Effector memory CD4-positive, alpha-beta T cell (primary cell): ENCODE results near the gene KCNA1.

Source experiments
- DNase-seq, 3 donors: peaks; one replicate each; pipeline ENCODE4 v3.0.0-alpha.2; 2020
- H3K27ac ChIP-seq: 2 replicates; pipeline ENCODE4 v1.7.0; 2013; ENCODE audit warnings: mild to moderate bottlenecking, low read length, moderate library complexity; ENCODE audit not compliant: insufficient read depth, poor library complexity, severe bottlenecking
- H3K27me3 ChIP-seq: replicated peaks from 2 replicates; pipeline ENCODE4 v1.7.0; 2013; ENCODE audit warnings: mild to moderate bottlenecking, low read length; ENCODE audit not compliant: insufficient read depth, control insufficient read depth, poor library complexity, severe bottlenecking
- H3K36me3 ChIP-seq: 2 replicates; pipeline ENCODE4 v1.7.0; 2013; ENCODE audit warnings: mild to moderate bottlenecking, low read length, moderate library complexity; ENCODE audit not compliant: control insufficient read depth, insufficient read depth
- H3K4me1 ChIP-seq: 2 replicates; pipeline ENCODE4 v1.7.0; 2013; ENCODE audit warnings: low read length, mild to moderate bottlenecking; ENCODE audit not compliant: control insufficient read depth, insufficient read depth, poor library complexity, severe bottlenecking
- H3K4me3 ChIP-seq: 2 replicates; pipeline ENCODE4 v1.7.0; 2013; ENCODE audit warnings: low read length, low read depth, mild to moderate bottlenecking; ENCODE audit not compliant: insufficient read depth, poor library complexity, severe bottlenecking
- H3K9me3 ChIP-seq: 2 replicates; pipeline ENCODE4 v1.7.0; 2013; ENCODE audit warnings: mild to moderate bottlenecking, low read length, moderate library complexity; ENCODE audit not compliant: control insufficient read depth

The KCNA1 gene

DNA sequence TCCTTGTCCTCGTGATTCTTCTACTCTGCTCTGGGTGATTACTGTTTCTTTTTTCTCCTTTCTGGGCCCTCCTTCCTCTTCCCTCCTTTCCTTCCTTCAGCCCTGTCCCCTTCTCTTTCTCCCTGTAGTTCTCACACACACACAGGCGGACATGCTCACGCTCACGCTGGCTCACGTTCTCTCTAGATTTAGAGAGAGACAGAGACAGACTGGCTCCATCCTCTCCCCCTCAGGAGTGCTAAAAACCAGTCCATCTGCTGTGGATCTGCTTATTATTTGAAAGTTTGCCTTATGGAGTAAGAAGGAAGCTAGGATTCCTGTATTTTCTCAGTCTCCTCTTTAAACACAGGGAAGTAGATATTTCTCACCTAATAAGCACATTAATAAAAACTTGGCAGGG is 48.1 kb downstream of the KCNA1 start:
- H3K4me1 ChIP-seq = no peaks in the 10 kb centered on the region
- H3K36me3 ChIP-seq = no peaks in the 10 kb centered on the region
- H3K27ac ChIP-seq = no peak overlapping the region
- no peaks in the 10 kb centered on the region for H3K9me3 ChIP-seq
- no peak overlapping the region for H3K4me3 ChIP-seq
- H3K27me3 ChIP-seq = no peaks in the 10 kb centered on the region
- no peak for DNase-seq

GRCh38 chr12:4958697-4959375 is 49.1 kb downstream of the KCNA1 start:
- Histone ChIP-seq H3K4me3 (no peak overlapping the region), H3K27ac (no peak overlapping the region), H3K9me3 (no peaks in the 10 kb centered on the region), H3K27me3 (no peaks in the 10 kb centered on the region), H3K36me3 (no peaks in the 10 kb centered on the region), H3K4me1 (no peaks in the 10 kb centered on the region)
- DNase-seq = no peak

DNA sequence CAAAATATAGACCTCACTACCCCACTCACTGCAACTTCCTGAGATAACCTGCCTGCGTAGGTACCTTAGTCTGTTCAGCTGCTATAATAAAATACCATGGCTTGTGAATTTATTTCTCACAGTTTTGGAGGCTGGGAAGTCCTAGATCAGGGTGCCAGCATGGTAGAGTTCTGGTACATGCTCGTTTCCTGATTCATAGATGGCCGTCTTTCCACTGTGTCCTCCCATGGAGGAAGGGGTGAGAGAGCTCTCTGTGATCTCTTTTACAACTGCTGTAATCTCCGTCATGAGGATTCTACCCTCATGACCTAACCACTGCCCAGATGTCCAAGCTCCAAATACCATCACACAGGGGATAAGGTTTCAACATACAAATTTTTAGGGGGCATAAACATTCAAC is 49.7 kb downstream of the KCNA1 start:
- no peak overlapping the region for H3K27ac ChIP-seq
- no peaks in the 10 kb centered on the region for H3K4me1 ChIP-seq
- no peak for DNase-seq
- no peaks in the 10 kb centered on the region for H3K9me3 ChIP-seq
- no peaks in the 10 kb centered on the region for H3K36me3 ChIP-seq
- H3K4me3 ChIP-seq = no peak overlapping the region
- no peaks in the 10 kb centered on the region for H3K27me3 ChIP-seq

GRCh38 chr12:4960030-4960429 is 50.3 kb downstream of the KCNA1 start:
- Histone ChIP-seq H3K27me3 (no peaks in the 10 kb centered on the region), H3K4me3 (no peak overlapping the region), H3K36me3 (no peaks in the 10 kb centered on the region), H3K9me3 (no peaks in the 10 kb centered on the region), H3K27ac (no peak overlapping the region), H3K4me1 (no peaks in the 10 kb centered on the region)
- DNase-seq = no peak

DNA sequence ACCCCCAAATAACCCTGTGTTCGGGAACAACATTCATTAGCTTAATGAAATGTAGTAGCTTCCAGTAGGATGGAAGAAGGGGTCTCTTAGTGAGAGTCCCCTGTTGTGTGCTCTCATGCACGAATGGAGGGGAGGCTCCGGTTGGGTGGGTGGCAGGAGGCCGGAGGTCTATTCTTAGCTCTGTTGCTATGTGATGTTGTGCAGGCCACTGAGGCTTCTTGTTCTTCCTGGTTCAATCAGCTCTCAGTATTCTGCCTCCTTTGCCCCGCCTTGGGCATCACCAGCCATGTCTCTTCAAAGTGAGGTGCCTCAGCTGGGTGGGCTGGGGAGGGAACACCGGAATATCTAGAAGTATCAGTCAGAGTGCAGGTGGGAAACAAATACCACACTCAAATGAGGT is 50.8 kb downstream of the KCNA1 start:
- no peaks in the 10 kb centered on the region for H3K27me3 ChIP-seq
- no peak for DNase-seq
- H3K27ac ChIP-seq = no peak overlapping the region
- H3K36me3 ChIP-seq = no peaks in the 10 kb centered on the region
- H3K9me3 ChIP-seq = no peaks in the 10 kb centered on the region
- H3K4me1 ChIP-seq = no peaks in the 10 kb centered on the region
- no peak overlapping the region for H3K4me3 ChIP-seq

- no peak overlapping the region for H3K27ac ChIP-seq
- DNase-seq = no peak
- H3K9me3 ChIP-seq = no peaks in the 10 kb centered on the region
- H3K36me3 ChIP-seq = no peaks in the 10 kb centered on the region
- H3K27me3 ChIP-seq = no peaks in the 10 kb centered on the region
- H3K4me3 ChIP-seq = no peak overlapping the region
- H3K4me1 ChIP-seq = no peaks in the 10 kb centered on the region
These were observed 51.6 kb downstream of the KCNA1 start for GRCh38 chr12:4961311-4961710.

DNA sequence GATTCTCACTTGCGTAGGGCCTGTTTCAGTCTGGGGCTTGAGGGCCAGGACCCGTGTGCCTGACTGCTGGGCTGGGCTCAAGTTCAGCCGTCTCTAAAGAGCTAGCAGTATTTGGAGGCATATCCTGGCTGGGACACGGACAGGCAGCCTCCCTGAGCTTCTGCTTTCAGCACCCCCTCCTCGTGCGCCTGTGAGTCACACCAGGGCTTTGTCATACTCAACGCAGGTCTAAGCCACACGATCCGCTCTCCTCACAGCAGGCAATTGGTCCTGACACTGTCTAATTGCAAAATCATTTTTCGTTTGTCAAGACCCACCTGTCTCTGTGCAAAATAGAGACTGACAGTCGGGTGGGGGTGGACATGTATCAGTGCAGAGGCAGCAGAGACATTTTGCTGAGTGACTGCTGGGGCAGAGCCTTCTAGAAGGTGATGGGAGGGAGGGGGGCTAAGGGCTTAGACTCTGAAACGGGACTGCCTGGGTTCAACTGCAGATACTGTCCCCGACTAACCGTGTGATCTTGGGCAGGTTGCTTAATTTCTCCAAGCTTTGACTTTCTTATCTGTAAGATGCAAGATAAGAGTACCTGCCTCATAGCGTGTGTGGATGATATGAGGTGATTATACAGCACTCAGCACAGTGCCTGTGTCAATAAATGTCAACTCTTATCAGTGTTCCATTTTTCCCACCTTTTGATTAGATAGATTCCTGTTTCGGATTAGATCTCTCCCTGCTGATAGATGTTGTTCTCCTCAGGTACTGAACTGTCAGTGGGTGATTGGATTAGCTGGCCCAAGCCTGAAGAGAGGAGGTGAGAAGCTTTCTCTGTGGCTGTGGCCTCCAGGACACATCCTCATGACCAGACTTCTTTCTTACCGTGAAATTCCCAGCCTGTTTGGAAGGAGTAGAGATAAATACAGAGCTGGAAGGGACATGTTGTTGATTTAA is 53.1 kb downstream of the KCNA1 start:
- Histone ChIP-seq H3K27me3 (no peaks in the 10 kb centered on the region), H3K9me3 (no peaks in the 10 kb centered on the region)
- DNase-seq = no peak

More for the DNA sequence above, 53.1 kb downstream of the KCNA1 start:
- Histone ChIP-seq H3K4me3 (no peak overlapping the region), H3K27ac (no peak overlapping the region), H3K4me1 (no peaks in the 10 kb centered on the region), H3K36me3 (no peaks in the 10 kb centered on the region)
